Tibial nerve (tissue), 4 donors: Measurements from ENCODE around the gene USP17L25.
"Not testable (repeated sequence)": the region's sequence is repeated elsewhere in the genome, so short reads cannot be mapped to it uniquely, and the experiment has no call there.

Source experiments
- EP300 ChIP-seq, 2 donors: sonication (generic); formaldehyde crosslinking; IDR thresholded peaks; one replicate each; pipeline ENCODE4 v1.6.1; 2017; ENCODE audit warnings: antibody characterized with exemption in 2 of 2, mild to moderate bottlenecking in 1 of 2
- POLR2A ChIP-seq, 2 donors: fragments of 450-650 bp; IDR thresholded peaks; one replicate each; pipeline ENCODE4 v1.6.1; 2017; ENCODE audit warnings: antibody characterized with exemption in 2 of 2, mild to moderate bottlenecking in 2 of 2, moderate library complexity in 2 of 2
- TF ChIP-seq, protein P1 (sequence below), 5 experiments: fragments of 200-600 bp in 3 of 5; fragments of 450-650 bp in 2 of 5; sonication (generic) in 3 of 5; IDR thresholded peaks; one replicate each; pipeline ENCODE4 v1.5.1; 2016 to 2019; ENCODE audit warnings: antibody characterized with exemption in 5 of 5, mild to moderate bottlenecking in 3 of 5, moderate library complexity in 2 of 5

DNA sequence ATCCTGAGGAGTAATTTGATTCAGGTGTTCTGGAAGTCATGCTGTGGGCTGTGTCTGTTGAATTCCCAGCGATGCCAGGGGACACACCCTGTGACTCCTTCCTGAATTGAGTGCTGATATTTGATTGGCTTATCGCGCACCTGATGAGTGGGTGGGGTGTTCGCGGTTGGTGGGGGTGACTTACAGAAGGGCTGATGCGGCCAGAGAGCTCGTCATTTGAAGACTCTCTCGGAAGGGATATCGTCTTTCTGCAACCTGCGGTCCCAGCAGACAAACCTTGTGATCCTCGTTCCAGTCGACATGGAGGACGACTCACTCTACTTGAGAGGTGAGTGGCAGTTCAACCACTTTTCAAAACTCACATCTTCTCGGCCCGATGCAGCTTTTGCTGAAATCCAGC is 4.6 kb downstream of the USP17L25 start, which contains the start of gene USP17L26:
- TF ChIP-seq POLR2A, EP300 (IDR thresholded peaks at IDR 0.05): not testable (repeated sequence)
- TF ChIP-seq, protein P1, sequence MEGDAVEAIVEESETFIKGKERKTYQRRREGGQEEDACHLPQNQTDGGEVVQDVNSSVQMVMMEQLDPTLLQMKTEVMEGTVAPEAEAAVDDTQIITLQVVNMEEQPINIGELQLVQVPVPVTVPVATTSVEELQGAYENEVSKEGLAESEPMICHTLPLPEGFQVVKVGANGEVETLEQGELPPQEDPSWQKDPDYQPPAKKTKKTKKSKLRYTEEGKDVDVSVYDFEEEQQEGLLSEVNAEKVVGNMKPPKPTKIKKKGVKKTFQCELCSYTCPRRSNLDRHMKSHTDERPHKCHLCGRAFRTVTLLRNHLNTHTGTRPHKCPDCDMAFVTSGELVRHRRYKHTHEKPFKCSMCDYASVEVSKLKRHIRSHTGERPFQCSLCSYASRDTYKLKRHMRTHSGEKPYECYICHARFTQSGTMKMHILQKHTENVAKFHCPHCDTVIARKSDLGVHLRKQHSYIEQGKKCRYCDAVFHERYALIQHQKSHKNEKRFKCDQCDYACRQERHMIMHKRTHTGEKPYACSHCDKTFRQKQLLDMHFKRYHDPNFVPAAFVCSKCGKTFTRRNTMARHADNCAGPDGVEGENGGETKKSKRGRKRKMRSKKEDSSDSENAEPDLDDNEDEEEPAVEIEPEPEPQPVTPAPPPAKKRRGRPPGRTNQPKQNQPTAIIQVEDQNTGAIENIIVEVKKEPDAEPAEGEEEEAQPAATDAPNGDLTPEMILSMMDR (IDR thresholded peaks at IDR 0.05), result not testable (repeated sequence)
